Loucy (cell line): ENCODE results near the gene TRERF1.

Source experiments
- H2AFZ ChIP-seq: fragments of 200-600 bp; sonication (generic); 2 replicates; pipeline ENCODE4 v1.6.0; 2016; ENCODE audit warnings: antibody characterized with exemption, mild to moderate bottlenecking, low read length, moderate library complexity
- H3F3A ChIP-seq: fragments of 200-600 bp; 2 replicates; pipeline ENCODE4 v1.6.0; 2016; ENCODE audit warnings: antibody characterized with exemption, low read depth, mild to moderate bottlenecking
- H3K27me3 ChIP-seq: fragments of 200-600 bp; sonication (generic); 2 replicates; pipeline ENCODE4 v1.6.1; 2014; ENCODE audit warnings: low read length, mild to moderate bottlenecking; ENCODE audit not compliant: insufficient read depth, poor library complexity, severe bottlenecking
- H3K36me3 ChIP-seq: fragments of 200-600 bp; sonication (generic); 2 replicates; pipeline ENCODE4 v1.6.1; 2016; ENCODE audit warnings: low read length; ENCODE audit not compliant: insufficient read depth
- H3K4me1 ChIP-seq: fragments of 200-600 bp; sonication (generic); 2 replicates; pipeline ENCODE4 v1.5.1; 2014; ENCODE audit warnings: low read length, mild to moderate bottlenecking; ENCODE audit not compliant: insufficient read depth, poor library complexity, severe bottlenecking
- H3K4me2 ChIP-seq: fragments of 200-600 bp; sonication (generic); 2 replicates; pipeline ENCODE4 v1.6.0; 2014; ENCODE audit warnings: antibody characterized with exemption, low read length, low read depth, mild to moderate bottlenecking; ENCODE audit not compliant: poor library complexity, severe bottlenecking
- H3K4me3 ChIP-seq: fragments of 200-600 bp; sonication (generic); 2 replicates; pipeline ENCODE4 v1.5.1; 2014; ENCODE audit warnings: low read length, mild to moderate bottlenecking, mixed read lengths; ENCODE audit not compliant: poor library complexity, severe bottlenecking
- H3K79me2 ChIP-seq: fragments of 200-600 bp; sonication (generic); 2 replicates; pipeline ENCODE4 v1.6.1; 2014; ENCODE audit warnings: low read length; ENCODE audit not compliant: insufficient read depth
- H3K9ac ChIP-seq: fragments of 200-600 bp; sonication (generic); 2 replicates; pipeline ENCODE4 v1.6.0; 2014; ENCODE audit warnings: mild to moderate bottlenecking, low read depth, low read length, moderate library complexity; ENCODE audit not compliant: poor library complexity, severe bottlenecking
- H3K9me2 ChIP-seq: fragments of 200-600 bp; sonication (generic); replicated peaks from 2 replicates; pipeline ENCODE4 v1.6.1; 2016; ENCODE audit warnings: low read depth, low read length, mixed read lengths
- H3K9me3 ChIP-seq: fragments of 200-600 bp; sonication (generic); 2 replicates; pipeline ENCODE4 v1.6.1; 2014; ENCODE audit warnings: mild to moderate bottlenecking, antibody characterized with exemption, low read length, low read depth; ENCODE audit not compliant: insufficient read depth
- H4K20me1 ChIP-seq: fragments of 200-600 bp; sonication (generic); 2 replicates; pipeline ENCODE4 v1.6.0; 2014; ENCODE audit warnings: antibody characterized with exemption, low read length, mild to moderate bottlenecking; ENCODE audit not compliant: insufficient read depth, poor library complexity, severe bottlenecking
- CTCF ChIP-seq: fragments of 200-600 bp; sonication (generic); conservative IDR thresholded peaks from 2 replicates; pipeline ENCODE4 v1.5.1; 2014; ENCODE audit warnings: mild to moderate bottlenecking, antibody characterized with exemption, low read length
- EZH2phosphoT487 ChIP-seq: fragments of 200-600 bp; IDR thresholded peaks from 2 replicates; pipeline ENCODE4 v1.6.1; 2018; ENCODE audit warnings: antibody characterized with exemption, mild to moderate bottlenecking, moderate library complexity, borderline replicate concordance

The TRERF1 gene

DNA sequence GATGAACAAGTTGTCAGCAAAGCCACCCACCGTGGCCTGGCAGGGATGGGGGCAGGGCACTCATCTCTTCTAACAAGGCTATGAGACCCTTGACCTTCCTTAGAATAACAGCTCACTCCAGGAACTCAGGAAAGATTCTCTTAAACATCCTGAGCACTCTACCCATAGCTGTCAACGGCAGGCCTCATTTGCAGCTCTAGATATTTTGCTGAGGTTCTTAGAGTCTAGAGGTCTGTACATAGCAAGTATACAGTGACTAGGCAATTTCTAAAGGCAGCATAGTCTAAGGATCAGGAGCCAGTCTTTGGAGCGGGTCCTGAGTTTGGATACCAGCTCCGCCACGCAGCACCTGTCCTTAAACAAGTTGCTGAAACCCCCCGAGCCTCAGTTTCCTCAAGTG lies 11.7 kb downstream of the TRERF1 start:
- Histone ChIP-seq H3F3A (no peaks in the 10 kb centered on the region), H3K4me3 (no peak overlapping the region), H3K79me2 (peaks cover 76% of the 10 kb centered on the region), H3K36me3 (no peaks in the 10 kb centered on the region), H3K9me2 (no peaks in the 10 kb centered on the region), H2AFZ (no peak overlapping the region), H4K20me1 (peaks cover 30% of the 10 kb centered on the region), H3K27me3 (no peaks in the 10 kb centered on the region), H3K9ac (no peak overlapping the region), H3K4me1 (peaks cover 28% of the 10 kb centered on the region), H3K4me2 (no peak overlapping the region), H3K9me3 (no peaks in the 10 kb centered on the region)
- TF ChIP-seq CTCF (no peak), EZH2phosphoT487 (no peak)

GRCh38 chr6:42436825-42437224 lies 14.9 kb downstream of the TRERF1 start:
- no peak overlapping the region for H3K4me3 ChIP-seq
- H3K79me2 ChIP-seq = peaks cover 67% of the 10 kb centered on the region
- peaks cover 11% of the 10 kb centered on the region for H3K4me1 ChIP-seq
- H3K4me2 ChIP-seq = no peak overlapping the region
- no peak overlapping the region for H3K9ac ChIP-seq
- peaks cover 13% of the 10 kb centered on the region; the same call in 1 of the 2 replicates for H3K36me3 ChIP-seq
- peaks cover 15% of the 10 kb centered on the region for H3K9me3 ChIP-seq
- TF ChIP-seq CTCF = no peak
- no peak for TF ChIP-seq EZH2phosphoT487
- peaks cover 17% of the 10 kb centered on the region for H4K20me1 ChIP-seq
- no peaks in the 10 kb centered on the region for H3F3A ChIP-seq
- no peaks in the 10 kb centered on the region for H3K27me3 ChIP-seq
- no peak overlapping the region for H2AFZ ChIP-seq
- no peaks in the 10 kb centered on the region for H3K9me2 ChIP-seq

- no peaks in the 10 kb centered on the region for H3F3A ChIP-seq
- H3K4me2 ChIP-seq = no peak overlapping the region
- H3K36me3 ChIP-seq = peaks cover 17% of the 10 kb centered on the region; the same call in 1 of the 2 replicates
- no peaks in the 10 kb centered on the region for H3K27me3 ChIP-seq
- peaks cover 15% of the 10 kb centered on the region for H3K9me3 ChIP-seq
- no peak overlapping the region for H3K4me3 ChIP-seq
- H4K20me1 ChIP-seq = peaks cover 9% of the 10 kb centered on the region
- H2AFZ ChIP-seq = no peak overlapping the region
- TF ChIP-seq EZH2phosphoT487 = no peak
- no peak for TF ChIP-seq CTCF
- no peak overlapping the region for H3K9ac ChIP-seq
- no peaks in the 10 kb centered on the region for H3K4me1 ChIP-seq
- no peaks in the 10 kb centered on the region for H3K9me2 ChIP-seq
- peaks cover 61% of the 10 kb centered on the region for H3K79me2 ChIP-seq
Measured at GRCh38 chr6:42434237-42434636, 17.5 kb downstream of the TRERF1 start.
